Activated CD8-positive, alpha-beta memory T cell treated with anti-CD3 and anti-CD28 coated beads for 48 hours (primary cell): ENCODE results near the gene RBFOX2.
"Not testable (repeated sequence)": the region's sequence is repeated elsewhere in the genome, so short reads cannot be mapped to it uniquely, and the experiment has no call there.

Source experiments
- DNase-seq, 3 experiments: peaks; one replicate each; pipeline ENCODE4 v3.0.0-alpha.2; 2020; ENCODE audit warnings: low read depth in 2 of 3, low spot score in 2 of 3

Gene RBFOX2

DNA sequence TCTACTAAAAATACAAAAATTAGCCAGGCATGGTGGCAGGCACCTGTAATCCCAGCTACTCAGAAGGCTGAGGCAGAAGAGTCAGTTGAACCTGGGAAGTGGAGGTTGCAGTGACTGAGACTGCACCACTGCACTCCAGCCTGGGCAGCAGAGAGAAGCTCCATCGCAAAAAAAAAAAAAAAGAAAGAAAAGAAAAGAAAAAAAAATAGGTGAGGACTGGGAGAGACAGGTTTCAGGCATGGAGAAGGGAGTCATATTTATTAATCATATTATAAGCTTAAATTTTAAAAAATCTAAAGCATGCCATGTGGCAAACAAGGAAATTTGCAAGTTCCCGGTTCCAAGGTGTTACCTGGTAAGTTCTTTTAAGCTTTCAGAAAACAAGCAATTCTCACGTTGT, 311.1 kb downstream of the RBFOX2 start, which contains the start of gene APOL5:
APOL5 (plus strand) TSS at position 301 of the 400 bp plus-strand sequence; CDS start at position 301, 0 bp downstream.
- DNase-seq = no peak

DNA sequence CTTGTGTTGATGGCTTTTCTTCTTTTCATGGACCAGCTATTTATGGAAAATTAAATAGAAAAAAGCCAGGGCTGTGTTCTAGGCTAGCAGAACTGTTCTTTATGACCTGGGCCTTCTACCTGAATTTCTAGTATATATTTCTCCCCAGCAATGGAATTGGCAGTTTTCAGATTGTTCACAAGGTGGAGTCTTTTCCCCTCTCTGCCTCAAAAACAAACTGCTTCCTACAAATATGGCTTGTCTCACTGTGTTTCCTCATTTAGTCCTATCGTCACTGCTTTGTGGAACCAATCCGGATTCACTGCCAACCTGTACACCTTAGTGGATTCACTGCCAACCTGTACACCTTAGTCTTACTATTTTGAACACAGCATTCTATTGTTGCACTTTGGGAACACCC, 316.0 kb downstream of the RBFOX2 start:
- no peak for DNase-seq

DNA sequence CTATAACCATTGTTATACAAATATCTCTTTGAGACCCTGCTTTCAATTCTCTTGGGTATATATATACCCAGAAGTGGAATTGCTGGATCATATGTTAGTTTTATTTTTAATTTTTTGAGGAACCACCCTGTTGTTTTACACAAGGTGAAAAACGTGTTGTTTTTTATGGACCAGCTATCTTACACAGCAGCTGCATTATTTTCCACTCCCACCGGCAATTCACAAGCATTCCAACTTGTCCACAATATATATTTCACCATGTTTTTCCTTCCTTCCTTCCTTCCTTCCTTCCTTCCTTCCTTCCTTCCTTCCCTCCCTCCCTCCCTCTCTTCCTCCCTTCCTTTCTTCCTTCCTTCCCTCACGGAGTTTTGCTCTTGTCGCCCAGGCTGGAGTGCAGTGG, 317.3 kb downstream of the RBFOX2 start:
- no peak for DNase-seq

DNA sequence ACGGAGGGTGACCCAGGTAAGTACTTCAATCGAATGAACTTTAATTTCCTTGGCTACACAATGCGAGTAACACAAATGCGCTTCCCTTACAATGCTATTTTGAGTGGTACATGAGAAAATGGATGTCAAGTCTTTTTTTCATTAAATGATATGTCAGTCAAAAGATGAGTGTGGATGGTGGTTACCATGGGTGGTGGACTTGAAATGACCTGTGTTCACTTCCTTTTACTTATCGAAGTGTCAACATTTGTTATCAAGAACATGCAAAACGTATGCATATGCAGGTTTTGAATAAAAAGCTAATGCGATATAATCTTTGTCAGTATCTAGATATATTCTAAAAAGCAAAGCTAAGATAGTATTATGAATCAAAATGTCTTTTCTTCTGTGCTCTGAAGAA, 319.7 kb downstream of the RBFOX2 start:
- no peak for DNase-seq

DNA sequence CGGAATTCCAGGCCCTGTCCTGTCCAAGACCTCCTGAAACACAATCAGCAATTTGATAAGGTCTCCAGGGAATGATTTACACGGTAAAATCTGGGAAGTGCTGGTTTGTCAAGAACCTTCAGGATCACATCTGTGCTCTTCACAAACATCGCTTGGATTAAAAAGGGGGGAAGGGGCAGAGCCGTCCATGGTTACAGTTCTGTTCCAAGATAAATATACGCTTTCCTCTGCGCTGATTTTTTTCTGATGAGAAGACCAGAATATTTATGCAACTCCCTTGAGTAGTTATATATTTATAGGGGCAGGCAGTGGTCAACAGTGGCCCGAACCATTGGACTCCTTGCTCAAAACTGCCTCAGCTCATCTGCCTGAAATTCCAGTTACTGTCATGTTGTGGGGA, 320.2 kb downstream of the RBFOX2 start:
- no peak for DNase-seq

DNA sequence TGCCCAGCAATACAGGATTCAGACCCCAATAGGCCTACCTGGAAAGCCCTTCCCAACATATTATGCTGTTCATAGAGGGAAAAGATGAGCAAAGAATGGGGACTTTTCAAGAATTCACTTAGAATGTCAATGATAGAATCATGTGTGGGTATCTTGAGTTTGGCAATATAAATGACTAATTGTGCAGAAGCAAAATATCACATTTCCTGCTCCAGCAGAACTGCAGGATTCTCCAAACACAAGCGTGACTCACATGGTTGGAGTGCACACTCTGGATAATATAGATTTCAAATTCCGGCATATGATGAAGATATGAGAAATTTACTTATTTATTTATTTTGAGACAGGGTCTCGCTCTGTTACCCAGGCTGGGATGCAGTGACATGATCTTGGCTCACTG, 323.5 kb downstream of the RBFOX2 start:
- no peak for DNase-seq

DNA sequence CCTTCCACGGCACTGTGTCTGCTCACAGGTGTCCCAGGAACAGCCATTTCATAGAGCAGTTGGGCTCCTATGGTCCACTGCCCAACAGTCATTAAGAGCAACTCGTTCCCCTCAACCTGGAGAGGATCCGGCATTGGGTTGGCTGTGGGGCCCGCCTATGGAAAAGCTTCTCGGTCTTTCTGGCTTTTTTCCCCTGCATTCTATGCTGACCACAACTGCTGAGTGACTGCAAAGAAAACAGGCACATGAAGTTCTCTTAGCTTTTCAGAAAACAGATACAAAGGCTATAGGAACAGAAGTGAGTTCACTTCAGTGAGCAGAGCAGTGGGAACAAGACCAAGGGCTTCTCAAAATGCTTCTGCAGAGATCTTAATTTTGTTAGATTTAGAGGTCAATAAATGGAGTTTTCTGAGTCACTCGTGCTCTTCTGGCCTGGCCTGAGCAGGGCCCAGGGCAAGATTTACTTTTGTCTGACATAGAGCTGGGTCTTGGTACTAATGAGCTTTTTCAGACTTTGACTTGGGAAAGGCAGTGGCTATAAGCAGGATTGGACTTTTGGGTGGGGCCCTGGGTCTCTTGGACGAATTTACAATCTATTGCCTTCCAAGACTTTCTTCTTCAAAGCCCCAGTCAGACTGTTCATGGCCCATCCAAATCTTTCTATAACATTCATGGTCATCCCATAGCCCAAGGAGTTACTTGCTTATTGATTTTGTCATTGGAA, 324.6 kb downstream of the RBFOX2 start:
- DNase-seq = no peak

DNA sequence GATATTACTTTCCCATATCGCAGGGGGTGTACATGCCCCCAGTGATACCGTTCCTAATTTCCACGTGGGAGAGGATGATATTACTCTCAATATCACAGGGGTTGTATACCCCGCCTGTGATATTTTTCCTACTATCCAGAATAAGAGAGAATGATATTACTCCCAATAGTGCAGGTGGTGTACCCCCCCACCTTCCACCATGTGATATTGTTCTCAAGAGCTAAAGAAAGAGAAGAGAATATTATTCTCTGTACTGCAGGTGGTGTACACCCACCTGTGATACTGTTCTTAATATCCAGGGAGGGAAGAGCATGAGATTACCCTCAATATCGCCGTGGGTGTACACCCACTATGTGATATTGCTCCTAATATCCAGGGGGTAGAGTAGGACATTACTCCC, 328.8 kb downstream of the RBFOX2 start:
- DNase-seq = not testable (repeated sequence)

DNA sequence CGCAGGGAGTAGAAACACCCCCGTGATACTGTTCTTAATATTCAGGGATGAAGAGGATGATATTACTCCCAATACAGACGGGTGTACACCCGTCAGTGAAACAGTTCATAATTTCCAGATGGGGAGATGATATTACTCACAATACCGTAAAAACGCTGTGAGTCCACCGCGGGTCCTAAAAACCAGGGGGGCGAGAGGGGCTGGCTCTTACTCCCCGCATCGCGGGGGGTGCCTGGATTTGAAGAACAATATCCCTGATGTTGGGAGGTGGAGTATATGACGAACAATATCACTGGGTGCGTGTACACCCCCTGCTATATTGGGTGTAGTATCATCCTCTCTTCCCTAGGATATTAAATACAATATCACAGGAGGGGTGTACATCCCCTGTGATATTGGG, 331.5 kb downstream of the RBFOX2 start:
- no peak for DNase-seq

DNA sequence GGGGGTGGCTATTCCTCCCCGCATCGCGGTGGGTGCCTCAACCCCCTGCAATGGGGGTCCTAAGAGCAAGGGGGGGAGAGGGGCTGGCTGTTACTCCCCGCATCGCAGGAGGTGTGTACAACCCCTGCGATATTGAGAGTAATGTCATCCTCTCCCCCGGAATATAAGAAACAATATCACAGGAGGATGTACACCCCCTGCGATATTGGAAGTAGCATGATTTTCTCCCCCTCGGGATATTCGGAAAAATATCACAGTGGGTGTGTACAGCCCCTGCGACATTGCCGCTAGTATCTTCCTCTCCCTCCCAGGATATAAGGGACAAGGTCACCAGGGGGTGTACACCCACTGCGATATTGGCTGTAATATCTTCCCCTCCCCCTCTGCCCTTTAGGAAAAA, 333.4 kb downstream of the RBFOX2 start:
- no peak for DNase-seq

DNA sequence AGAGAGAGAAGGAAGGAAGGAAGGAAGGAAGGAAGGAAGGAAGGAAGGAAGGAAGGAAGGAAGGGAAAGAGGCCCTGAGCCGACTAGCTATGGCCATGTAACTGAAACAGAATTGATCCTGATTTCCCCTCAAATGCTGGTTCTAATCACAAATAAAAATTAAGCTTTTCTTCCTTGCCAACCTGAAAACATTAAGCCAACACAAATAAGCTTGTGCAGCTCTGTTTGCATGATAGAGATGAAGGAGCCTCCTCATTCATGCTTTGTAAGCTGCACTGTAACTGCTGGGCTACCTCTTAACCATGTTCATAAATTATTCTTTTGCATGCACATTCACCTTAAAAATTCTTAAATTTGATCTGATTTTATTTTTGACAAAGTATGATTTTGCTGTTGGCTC, 338.6 kb downstream of the RBFOX2 start:
- no peak for DNase-seq

DNA sequence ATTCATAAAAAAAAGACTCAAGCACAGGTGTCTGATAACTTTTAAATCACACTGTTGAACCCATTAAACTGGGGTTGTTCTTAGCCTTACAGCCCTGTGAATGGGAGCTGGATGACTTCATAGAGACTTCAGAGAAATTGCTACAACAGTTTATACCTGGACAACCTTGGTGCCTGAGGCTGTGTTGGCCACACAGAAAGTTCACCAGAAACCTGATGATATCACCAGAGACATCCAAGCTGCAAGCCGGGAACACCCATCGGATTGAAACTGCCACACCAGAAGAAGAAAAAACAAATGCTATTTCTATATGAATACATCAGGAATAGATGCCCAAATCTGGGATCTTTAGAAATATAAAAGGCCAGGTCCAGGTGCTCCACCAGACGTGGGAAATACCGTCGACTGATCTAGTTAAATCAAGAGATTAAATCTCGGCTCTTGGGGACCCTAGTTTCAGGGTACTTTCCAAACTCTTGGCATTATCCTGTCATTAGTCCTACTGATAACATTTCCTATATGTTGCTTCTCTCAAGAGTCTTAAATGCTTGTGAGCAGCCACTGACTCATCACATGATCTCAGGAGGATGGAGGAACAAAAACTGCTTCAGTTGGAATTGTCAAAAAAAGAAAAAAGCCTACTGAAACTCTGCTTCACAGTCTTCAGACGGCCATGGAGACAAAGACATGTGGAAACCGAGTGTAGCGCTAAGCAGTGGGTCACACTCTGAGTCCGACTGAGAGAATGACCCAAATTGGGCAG, 339.5 kb downstream of the RBFOX2 start:
- DNase-seq = no peak
